HG02759 (cell line): ENCODE results near the gene ARMC7.
"Not testable (repeated sequence)": the region's sequence is repeated elsewhere in the genome, so short reads cannot be mapped to it uniquely, and the experiment has no call there.

Experiments
- ATAC-seq: cut with Tn5 transposase; IDR thresholded peaks from one replicate; pipeline ENCODE4 v1.9.1; 2021; ENCODE audit warnings: mild to moderate bottlenecking, moderate library complexity; ENCODE audit not compliant: unreplicated experiment

The ARMC7 gene

GRCh38 chr17:75109407-75110233, at the start of gene ARMC7:
Gene ARMC7, plus strand, starts transcription at chr17:75109969. Its CDS starts 320 bp downstream, at chr17:75110289.
- peak; percentile 79 for ATAC-seq

GRCh38 chr17:75060434-75061054, 49.2 kb upstream of the ARMC7 start:
- ATAC-seq: no peak

- ATAC-seq: no peak
Measured at GRCh38 chr17:75061055-75061438, 48.7 kb upstream of the ARMC7 start.

- ATAC-seq: no peak
Measured at GRCh38 chr17:75061618-75062017, 48.2 kb upstream of the ARMC7 start.

GRCh38 chr17:75063201-75063600, 46.6 kb upstream of the ARMC7 start:
- no peak for ATAC-seq

GRCh38 chr17:75063626-75064025, 46.1 kb upstream of the ARMC7 start:
- ATAC-seq: no peak

GRCh38 chr17:75064040-75064439, 45.7 kb upstream of the ARMC7 start:
- no peak for ATAC-seq

- no peak for ATAC-seq
Measured at GRCh38 chr17:75064460-75064859, 45.3 kb upstream of the ARMC7 start.

- no peak for ATAC-seq
Measured at GRCh38 chr17:75064867-75065561, 44.8 kb upstream of the ARMC7 start.

- ATAC-seq: no peak
Measured at GRCh38 chr17:75065562-75066151, 44.1 kb upstream of the ARMC7 start.

- ATAC-seq: no peak
Measured at GRCh38 chr17:75067856-75068255, 41.9 kb upstream of the ARMC7 start.

- ATAC-seq: no peak
Measured at GRCh38 chr17:75068750-75069149, 41.0 kb upstream of the ARMC7 start.

GRCh38 chr17:75069783-75070182, 40.0 kb upstream of the ARMC7 start:
- no peak for ATAC-seq

GRCh38 chr17:75071478-75072271, 38.1 kb upstream of the ARMC7 start:
- not testable (repeated sequence) for ATAC-seq

- ATAC-seq: not testable (repeated sequence)
Measured at GRCh38 chr17:75072909-75073308, 36.9 kb upstream of the ARMC7 start.

GRCh38 chr17:75073618-75074047, 36.1 kb upstream of the ARMC7 start:
- ATAC-seq: no peak

- no peak for ATAC-seq
Measured at GRCh38 chr17:75074532-75074931, 35.2 kb upstream of the ARMC7 start.

- no peak for ATAC-seq
Measured at GRCh38 chr17:75075597-75076336, 34.0 kb upstream of the ARMC7 start.

- no peak for ATAC-seq
Measured at GRCh38 chr17:75077072-75077495, 32.7 kb upstream of the ARMC7 start.
